Neural progenitor cell (in vitro differentiated cells): ENCODE measurements around the gene SH3PXD2B. TPM values are rescaled to one million over a fixed set of nuclear protein-coding genes. Genes with fewer than 3 reads are reported as not detected.
A peak's percentile ranks its signal among the peaks of the same experiment; 100 is the strongest.

ENCODE experiments used
- DNase-seq: peaks from one replicate; pipeline ENCODE4 v3.0.0-alpha.2; 2016; ENCODE audit warnings: low spot score
- H2AFZ ChIP-seq: fragments of 200-600 bp; sonication (generic); replicated peaks from 2 replicates; pipeline ENCODE4 v1.6.1; 2016; ENCODE audit warnings: antibody characterized with exemption
- H3F3A ChIP-seq: fragments of 200-600 bp; sonication (generic); 2 replicates; pipeline ENCODE4 v1.6.1; 2016; ENCODE audit warnings: antibody characterized with exemption, low read depth
- H3K27ac ChIP-seq: fragments of 200-600 bp; sonication (generic); 2 replicates; pipeline ENCODE4 v1.5.1; 2016; ENCODE audit warnings: mild to moderate bottlenecking
- H3K27me3 ChIP-seq: fragments of 200-600 bp; sonication (generic); 2 replicates; pipeline ENCODE4 v1.6.1; 2016; ENCODE audit warnings: mild to moderate bottlenecking, moderate library complexity
- H3K36me3 ChIP-seq: fragments of 200-600 bp; sonication (generic); 2 replicates; pipeline ENCODE4 v1.5.1; 2016
- H3K4me1 ChIP-seq: fragments of 200-600 bp; sonication (generic); 2 replicates; pipeline ENCODE4 v1.6.1; 2016; ENCODE audit warnings: mixed run types
- H3K4me2 ChIP-seq: fragments of 200-600 bp; sonication (generic); 2 replicates; pipeline ENCODE4 v1.6.1; 2016
- H3K4me3 ChIP-seq: fragments of 200-600 bp; sonication (generic); 2 replicates; pipeline ENCODE4 v1.5.1; 2016
- H3K79me2 ChIP-seq: fragments of 200-600 bp; sonication (generic); 2 replicates; pipeline ENCODE4 v1.6.1; 2016; ENCODE audit warnings: low read depth
- H3K9ac ChIP-seq: fragments of 200-600 bp; sonication (generic); 2 replicates; pipeline ENCODE4 v1.6.1; 2016
- H3K9me3 ChIP-seq: fragments of 200-600 bp; sonication (generic); 2 replicates; pipeline ENCODE4 v1.5.1; 2016; ENCODE audit warnings: low read depth
- H4K20me1 ChIP-seq: fragments of 200-600 bp; sonication (generic); 2 replicates; pipeline ENCODE4 v1.6.1; 2016; ENCODE audit warnings: low read depth
- H3K27ac Mint-ChIP-seq: 3 replicates; pipeline ENCODE4 v1.8.0; 2021; ENCODE audit warnings: mixed read lengths
- H3K27me3 Mint-ChIP-seq: 2 replicates; pipeline ENCODE4 v1.8.0; 2022; ENCODE audit warnings: low read depth, mild to moderate bottlenecking, inconsistent platforms, moderate library complexity, mixed read lengths; ENCODE audit not compliant: insufficient read depth
- H3K36me3 Mint-ChIP-seq: 3 replicates; pipeline ENCODE4 v1.8.0; 2021; ENCODE audit warnings: mixed read lengths
- H3K4me1 Mint-ChIP-seq: 3 replicates; pipeline ENCODE4 v1.8.0; 2021; ENCODE audit warnings: mixed read lengths
- H3K4me3 Mint-ChIP-seq: 3 replicates; pipeline ENCODE4 v1.8.0; 2021; ENCODE audit warnings: mild to moderate bottlenecking, moderate library complexity, mixed read lengths
- H3K9me3 Mint-ChIP-seq: 3 replicates; pipeline ENCODE4 v1.8.0; 2020; ENCODE audit warnings: mixed read lengths
- CTCF ChIP-seq: fragments of 200-600 bp; sonication (generic); IDR thresholded peaks from 2 replicates; pipeline ENCODE4 v1.5.1; 2017; ENCODE audit warnings: antibody characterized with exemption, mild to moderate bottlenecking
- EZH2 ChIP-seq: fragments of 200-600 bp; sonication (generic); IDR thresholded peaks from 2 replicates; pipeline ENCODE4 v1.6.1; 2017; ENCODE audit warnings: antibody characterized with exemption, mild to moderate bottlenecking, moderate library complexity
- EZH2phosphoT487 ChIP-seq: fragments of 200-600 bp; sonication (generic); IDR thresholded peaks from 2 replicates; pipeline ENCODE4 v1.6.1; 2017; ENCODE audit warnings: antibody characterized with exemption
- total RNA-seq: library from RNA; depleted of rRNA; stranded (reverse); fragments of >200 nt; gene quantifications from 2 replicates; pipeline ENCODE4 v1.2.3, GENCODE V29; 2015; ENCODE audit warnings: low replicate concordance

The SH3PXD2B gene
- total RNA-seq, 1 donor from 2014 or later = 27.3 TPM

GRCh38 chr5:172452398-172453205, 1.7 kb downstream of the SH3PXD2B start:
- peaks cover 43% of the 10 kb centered on the region for H3F3A ChIP-seq
- Mint-ChIP-seq H3K9me3 (no peaks in the 10 kb centered on the region), H3K4me3 (peak overlapping the region; percentile 92), H3K27me3 (peaks cover 7% of the 10 kb centered on the region), H3K4me1 (peaks cover 51% of the 10 kb centered on the region), H3K36me3 (no peaks in the 10 kb centered on the region), H3K27ac (peak overlapping the region; percentile 85)
- peaks cover 20% of the 10 kb centered on the region for H3K4me1 ChIP-seq
- H4K20me1 ChIP-seq = peaks cover 51% of the 10 kb centered on the region
- no peaks in the 10 kb centered on the region for H3K36me3 ChIP-seq
- peak overlapping the region; percentile 42 for H3K27ac ChIP-seq
- peak overlapping the region; percentile 76 for H3K4me2 ChIP-seq
- H3K4me3 ChIP-seq = peak overlapping the region; percentile 93
- H3K9me3 ChIP-seq = no peaks in the 10 kb centered on the region
- H3K79me2 ChIP-seq = peaks cover 61% of the 10 kb centered on the region
- peak; percentile 52 for DNase-seq
- H3K9ac ChIP-seq = no peak overlapping the region
- TF ChIP-seq EZH2 (no peak), CTCF (no peak)
- no peaks in the 10 kb centered on the region for H3K27me3 ChIP-seq
- H2AFZ ChIP-seq = no peak overlapping the region

- Histone ChIP-seq H3K9me3 (no peaks in the 10 kb centered on the region), H4K20me1 (peaks cover 59% of the 10 kb centered on the region), H3K27ac (no peak overlapping the region), H3K4me2 (no peak overlapping the region), H3K4me3 (no peak overlapping the region), H3K79me2 (peaks cover 69% of the 10 kb centered on the region), H2AFZ (no peak overlapping the region), H3K36me3 (no peaks in the 10 kb centered on the region), H3K4me1 (peaks cover 24% of the 10 kb centered on the region), H3F3A (peaks cover 43% of the 10 kb centered on the region), H3K9ac (no peak overlapping the region), H3K27me3 (no peaks in the 10 kb centered on the region)
- Mint-ChIP-seq H3K4me3 (peak overlapping the region; percentile 38), H3K9me3 (no peaks in the 10 kb centered on the region), H3K27ac (no peak overlapping the region), H3K4me1 (peaks cover 53% of the 10 kb centered on the region), H3K27me3 (peaks cover 6% of the 10 kb centered on the region), H3K36me3 (no peaks in the 10 kb centered on the region)
- no peak for TF ChIP-seq EZH2phosphoT487
- TF ChIP-seq EZH2 = no peak
- no peak for TF ChIP-seq CTCF
- no peak for DNase-seq
These were observed 2.5 kb downstream of the SH3PXD2B start for GRCh38 chr5:172451771-172452197.

DNA sequence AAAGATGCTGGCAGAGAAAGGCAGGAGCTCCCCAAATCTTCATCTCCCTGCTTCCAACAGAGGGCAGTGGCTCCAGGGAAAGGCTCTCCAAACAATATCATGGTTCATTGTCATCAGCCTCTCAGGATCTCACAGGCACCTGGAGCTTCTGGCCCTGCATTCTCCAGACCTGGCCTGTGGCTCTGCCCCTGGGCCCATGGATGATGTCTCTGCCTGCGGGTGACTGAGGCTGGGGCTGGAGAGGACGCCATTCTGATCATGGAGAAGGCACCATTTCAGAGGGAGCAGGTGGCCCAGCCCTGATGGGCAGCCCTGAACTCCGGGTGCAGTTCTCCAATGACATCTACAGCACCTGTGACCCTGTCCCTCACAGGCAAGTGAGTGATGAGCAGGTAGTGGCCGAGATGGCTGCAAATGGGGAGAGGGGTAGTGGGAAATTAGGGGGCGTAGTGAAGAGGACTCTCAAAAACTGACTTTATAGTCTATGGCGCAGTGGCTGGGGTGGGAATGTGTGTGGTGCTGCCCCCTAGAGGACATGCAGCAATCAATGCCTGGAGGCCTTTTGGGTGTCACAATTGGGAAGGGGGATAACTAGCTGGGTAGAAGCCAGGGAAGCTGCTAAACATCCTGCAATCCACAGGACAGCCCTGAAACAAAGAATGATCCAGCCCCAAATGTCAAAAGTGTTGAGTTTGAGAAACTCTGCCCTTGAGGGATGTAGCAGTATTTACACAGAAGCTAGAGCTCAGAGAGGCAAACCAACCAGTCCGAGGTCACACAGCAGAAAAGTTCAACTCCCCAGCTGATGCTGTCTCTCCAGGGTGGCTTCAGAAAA, 3.2 kb downstream of the SH3PXD2B start:
- no peak for TF ChIP-seq EZH2phosphoT487
- peak; percentile 77 for TF ChIP-seq CTCF
- Mint-ChIP-seq H3K36me3 (no peaks in the 10 kb centered on the region), H3K4me1 (peaks cover 54% of the 10 kb centered on the region), H3K9me3 (no peaks in the 10 kb centered on the region), H3K4me3 (peak overlapping the region; percentile 51), H3K27me3 (peaks cover 6% of the 10 kb centered on the region), H3K27ac (peak overlapping the region; percentile 31)
- no peak overlapping the region for H3K4me3 ChIP-seq
- no peak overlapping the region for H3K9ac ChIP-seq
- no peaks in the 10 kb centered on the region for H3K27me3 ChIP-seq
- no peak overlapping the region for H3K27ac ChIP-seq
- peaks cover 39% of the 10 kb centered on the region for H3F3A ChIP-seq
- H3K79me2 ChIP-seq = peaks cover 76% of the 10 kb centered on the region
- H3K36me3 ChIP-seq = no peaks in the 10 kb centered on the region
- H2AFZ ChIP-seq = no peak overlapping the region
- H4K20me1 ChIP-seq = peaks cover 66% of the 10 kb centered on the region
- no peak overlapping the region for H3K4me2 ChIP-seq
- peaks cover 21% of the 10 kb centered on the region for H3K4me1 ChIP-seq
- no peaks in the 10 kb centered on the region for H3K9me3 ChIP-seq
- peak; percentile 60 for DNase-seq
